Lung microvascular endothelial cell (primary cell): ENCODE data around the gene ENTPD6. TPM values are rescaled to one million over a fixed set of nuclear protein-coding genes. Genes with fewer than 3 reads are reported as not detected.
"Not testable (repeated sequence)": the region's sequence is repeated elsewhere in the genome, so short reads cannot be mapped to it uniquely, and the experiment has no call there.

Experiments
- DNase-seq, 2 donors: peaks; one replicate each; pipeline versions ENCODE4 v3.0.0 to v3.0.0-alpha.2; 2010; ENCODE audit warnings: low read depth in 2 of 2
- total RNA-seq: library from RNA; depleted of rRNA; stranded (reverse); fragments of >200 nt; gene quantifications from 2 replicates; pipeline ENCODE4 v1.2.1, GENCODE V29; 2014

ENTPD6 gene
- total RNA-seq, 1 donor from 2014 or later: 51.4 TPM

GRCh38 chr20:25254986-25255680, 59.6 kb downstream of the ENTPD6 start:
- DNase-seq: no peak

GRCh38 chr20:25256226-25256859, 60.8 kb downstream of the ENTPD6 start:
- no peak for DNase-seq

GRCh38 chr20:25257130-25257529, 61.6 kb downstream of the ENTPD6 start:
- DNase-seq: no peak

GRCh38 chr20:25257756-25258475, 62.4 kb downstream of the ENTPD6 start:
- DNase-seq: no peak

GRCh38 chr20:25258476-25258805, 62.9 kb downstream of the ENTPD6 start:
- peak in 1 of 2 donors; percentile 29 for DNase-seq

- no peak for DNase-seq
Observed at GRCh38 chr20:25258828-25259227, 63.3 kb downstream of the ENTPD6 start.

GRCh38 chr20:25259358-25259757, 63.8 kb downstream of the ENTPD6 start:
- DNase-seq: no peak

- DNase-seq: no peak
Observed at GRCh38 chr20:25259788-25260254, 64.3 kb downstream of the ENTPD6 start.

- not testable (repeated sequence) for DNase-seq
Observed at GRCh38 chr20:25260770-25261437, 65.4 kb downstream of the ENTPD6 start.

GRCh38 chr20:25269057-25269832, 73.7 kb downstream of the ENTPD6 start:
- DNase-seq: no peak

GRCh38 chr20:25269833-25270170, 74.3 kb downstream of the ENTPD6 start:
- DNase-seq: no peak

- no peak for DNase-seq
Observed at GRCh38 chr20:25270829-25271251, 75.3 kb downstream of the ENTPD6 start.

GRCh38 chr20:25271486-25272222, 76.1 kb downstream of the ENTPD6 start:
- DNase-seq: no peak

GRCh38 chr20:25272223-25273000, 76.9 kb downstream of the ENTPD6 start:
- DNase-seq: no peak

GRCh38 chr20:25273046-25273445, 77.5 kb downstream of the ENTPD6 start:
- no peak for DNase-seq

GRCh38 chr20:25273541-25274358, 78.2 kb downstream of the ENTPD6 start:
- DNase-seq: no peak

GRCh38 chr20:25274481-25274880, 79.0 kb downstream of the ENTPD6 start:
- DNase-seq: no peak

GRCh38 chr20:25274891-25275812, 79.6 kb downstream of the ENTPD6 start:
- DNase-seq: no peak
